WTC11 (cell line): ENCODE data around the gene RNF31. TPM values are rescaled to one million over a fixed set of nuclear protein-coding genes. Genes with fewer than 3 reads are reported as not detected.

Source experiments
- ATAC-seq: fragments of 200-7000 bp; cut with Tn5 transposase; 2 replicates; pipeline ENCODE4 v1.10.0; 2021; ENCODE audit warnings: mild to moderate bottlenecking, moderate library complexity
- CTCF ChIA-PET: fragments of 300-600 bp; sonication (Branson Sonifier 250); formaldehyde crosslinking; loops from one replicate; lab custom pipeline; 2021; ENCODE audit warnings: antibody characterized with exemption; lab: Charles Lee
- POLR2A ChIA-PET: fragments of 350-600 bp; sonication (Branson Sonifier 250); formaldehyde crosslinking; loops from one replicate; lab custom pipeline; 2021; ENCODE audit warnings: antibody characterized with exemption; lab: Charles Lee
- DNase-seq: peaks from one replicate; pipeline ENCODE4 v3.0.0; 2021; ENCODE audit warnings: low spot score
- H3K27ac Mint-ChIP-seq: 2 replicates; pipeline ENCODE4 v1.8.0; 2021; ENCODE audit warnings: mixed read lengths
- H3K27me3 Mint-ChIP-seq: 2 replicates; pipeline ENCODE4 v1.8.0; 2021; ENCODE audit warnings: low read depth, mild to moderate bottlenecking, moderate library complexity, mixed read lengths
- H3K36me3 Mint-ChIP-seq: 2 replicates; pipeline ENCODE4 v1.8.0; 2021; ENCODE audit warnings: mixed read lengths
- H3K4me1 Mint-ChIP-seq: 2 replicates; pipeline ENCODE4 v1.8.0; 2022; ENCODE audit warnings: mixed read lengths
- H3K4me3 Mint-ChIP-seq: 2 replicates; pipeline ENCODE4 v1.8.0; 2021; ENCODE audit warnings: mild to moderate bottlenecking, moderate library complexity, mixed read lengths
- H3K9me3 Mint-ChIP-seq: 2 replicates; pipeline ENCODE4 v1.8.0; 2021; ENCODE audit warnings: mixed read lengths
- ARID4B ChIP-seq: sonication (generic); formaldehyde crosslinking; IDR thresholded peaks from 2 replicates; pipeline ENCODE4 v1.8.0; 2023; ENCODE audit warnings: missing genetic modification reagents, mild to moderate bottlenecking, borderline replicate concordance
- ATF1 ChIP-seq: sonication (generic); formaldehyde crosslinking; IDR thresholded peaks from 2 replicates; pipeline ENCODE4 v1.8.1; 2023; ENCODE audit warnings: mild to moderate bottlenecking, moderate library complexity, missing genetic modification reagents
- ATF6 ChIP-seq: sonication (generic); formaldehyde crosslinking; IDR thresholded peaks from 2 replicates; pipeline ENCODE4 v1.8.1; 2023; ENCODE audit warnings: mild to moderate bottlenecking, missing genetic modification reagents
- CTCF ChIP-seq: fragments of 200-600 bp; IDR thresholded peaks from 2 replicates; pipeline ENCODE4 v1.8.0; 2022; ENCODE audit warnings: antibody characterized with exemption
- E2F4 ChIP-seq: sonication (generic); formaldehyde crosslinking; IDR thresholded peaks from 2 replicates; pipeline ENCODE4 v1.8.1; 2022; ENCODE audit warnings: low read depth, mild to moderate bottlenecking, moderate library complexity, missing genetic modification reagents, borderline replicate concordance
- ELF4 ChIP-seq: sonication (generic); formaldehyde crosslinking; IDR thresholded peaks from 2 replicates; pipeline ENCODE4 v1.8.1; 2022; ENCODE audit warnings: low read depth, mild to moderate bottlenecking, moderate library complexity, missing genetic modification reagents
- ERG ChIP-seq: fragments of 250-450 bp; sonication (Bioruptor Pico); IDR thresholded peaks from 2 replicates; pipeline ENCODE4 v1.8.0; 2021; ENCODE audit warnings: mild to moderate bottlenecking
- FOXK1 ChIP-seq: sonication (generic); formaldehyde crosslinking; IDR thresholded peaks from 2 replicates; pipeline ENCODE4 v1.8.0; 2022; ENCODE audit warnings: mild to moderate bottlenecking, moderate library complexity, missing genetic modification reagents
- NR1H2 ChIP-seq: sonication (generic); formaldehyde crosslinking; IDR thresholded peaks from 2 replicates; pipeline ENCODE4 v1.9.0; 2021; ENCODE audit warnings: mild to moderate bottlenecking, moderate library complexity, missing genetic modification reagents
- NR3C1 ChIP-seq: sonication (generic); formaldehyde crosslinking; conservative IDR thresholded peaks from 2 replicates; pipeline ENCODE4 v1.8.1; 2023; ENCODE audit warnings: low read depth, mild to moderate bottlenecking, missing genetic modification reagents
- TEAD4 ChIP-seq: sonication (generic); formaldehyde crosslinking; IDR thresholded peaks from 2 replicates; pipeline ENCODE4 v1.8.0; 2022; ENCODE audit warnings: mild to moderate bottlenecking, missing genetic modification reagents
- USF2 ChIP-seq: sonication (generic); formaldehyde crosslinking; IDR thresholded peaks from 2 replicates; pipeline ENCODE4 v1.8.1; 2023; ENCODE audit warnings: mild to moderate bottlenecking, missing genetic modification reagents, moderate library complexity
- ZNF512 ChIP-seq: sonication (generic); formaldehyde crosslinking; IDR thresholded peaks from 2 replicates; pipeline ENCODE4 v1.8.1; 2022; ENCODE audit warnings: missing genetic modification reagents, borderline replicate concordance
- total RNA-seq: library from RNA; stranded (reverse); gene quantifications from 3 replicates; pipeline ENCODE4 v1.2.3, GENCODE V29; 2021

RNF31 gene
- total RNA-seq, 1 experiment from 2014 or later, result 86.2 TPM

GRCh38 chr14:24184104-24184970 lies 37.0 kb downstream of the RNF31 start:
- ChIA-PET CTCF (interaction anchor here (1.0 to 1.2 kb wide), 2 partner anchors 23 to 31 kb away, joined by 3 to 5 read pairs; partner anchors contain the start of genes IRF9 and MDP1), POLR2A (no interaction called here)
- H3K9me3 Mint-ChIP-seq, result no peaks in the 10 kb centered on the region
- H3K36me3 Mint-ChIP-seq, result peaks cover 42% of the 10 kb centered on the region
- peaks cover 15% of the 10 kb centered on the region for H3K4me1 Mint-ChIP-seq
- no peak overlapping the region for H3K27ac Mint-ChIP-seq
- no peak for TF ChIP-seq NR1H2
- no peak for TF ChIP-seq E2F4 (CRISPR knock-in tag)
- no peak for TF ChIP-seq USF2 (CRISPR knock-in tag)
- TF ChIP-seq ZNF512 (CRISPR knock-in tag), result no peak
- TF ChIP-seq CTCF, result no peak
- no peak for TF ChIP-seq FOXK1 (CRISPR knock-in tag)
- no peak for TF ChIP-seq ARID4B (CRISPR knock-in tag)
- no peak for TF ChIP-seq NR3C1
- TF ChIP-seq ATF6, result no peak
- TF ChIP-seq ELF4 (CRISPR knock-in tag), result no peak
- TF ChIP-seq ERG, result no peak
- no peak for TF ChIP-seq ATF1 (CRISPR knock-in tag)
- TF ChIP-seq TEAD4, result no peak
- ATAC-seq, result no peak
- H3K4me3 Mint-ChIP-seq, result no peak overlapping the region
- H3K27me3 Mint-ChIP-seq, result no peaks in the 10 kb centered on the region
- no peak for DNase-seq
